Adrenal gland (tissue), 12 donors: ENCODE measurements around the gene SERAC1. TPM values are rescaled to one million over a fixed set of nuclear protein-coding genes. Genes with fewer than 3 reads are reported as not detected.
A peak's percentile ranks its signal among the peaks of the same experiment; 100 is the strongest.

Experiments
- DNase-seq, 7 donors: peaks; one replicate each; pipeline ENCODE4 v3.0.0-alpha.2; 2019 to 2020
- H3K27ac ChIP-seq, 5 donors: fragments of 200-600 bp; sonication (generic) in 4 of 5; 1 replicate in 3 of 5; 2 replicates in 2 of 5; pipeline versions ENCODE4 v1.5.1 to v1.8.0; 2016 to 2020; ENCODE audit warnings: mild to moderate bottlenecking in 1 of 5
- H3K27me3 ChIP-seq: fragments of 200-600 bp; 2 replicates; pipeline ENCODE4 v1.8.0; 2021
- H3K36me3 ChIP-seq, 2 donors: fragments of 200-600 bp; replicated peaks in 1 of 2; 1 replicate in 1 of 2; 2 replicates in 1 of 2; pipeline versions ENCODE4 v1.5.1 to v1.8.0; 2018 to 2022
- H3K4me1 ChIP-seq, 2 donors: fragments of 200-600 bp; replicated peaks in 1 of 2; 1 replicate in 1 of 2; 2 replicates in 1 of 2; pipeline versions ENCODE4 v1.5.1 to v1.8.0; 2018 to 2021
- H3K4me3 ChIP-seq, 4 donors: fragments of 200-600 bp; sonication (generic) in 3 of 4; one replicate each; pipeline ENCODE4 v1.5.1; 2016 to 2018
- H3K9me3 ChIP-seq, 3 donors: fragments of 200-600 bp; sonication (generic) in 1 of 3; replicated peaks in 1 of 3; 1 replicate in 2 of 3; 2 replicates in 1 of 3; pipeline versions ENCODE4 v1.5.1 to v1.8.0; 2016 to 2021
- CTCF ChIP-seq, 6 experiments: fragments of 450-650 bp in 4 of 6; fragments of 200-600 bp in 2 of 6; sonication (generic) in 1 of 6; IDR thresholded peaks; 1 replicate in 5 of 6; 2 replicates in 1 of 6; pipeline versions ENCODE4 v1.5.1 to v1.8.0; 2016 to 2021; ENCODE audit warnings: antibody characterized with exemption in 6 of 6, mild to moderate bottlenecking in 2 of 6, moderate library complexity in 1 of 6
- POLR2A ChIP-seq, 2 donors: fragments of 450-650 bp; IDR thresholded peaks; one replicate each; pipeline ENCODE4 v1.6.1; 2017; ENCODE audit warnings: antibody characterized with exemption in 2 of 2, mild to moderate bottlenecking in 2 of 2, moderate library complexity in 1 of 2
- WGBS, 4 donors: extraction: QIAGEN DNeasy Blood & Tissue Kit in 2 of 4; methylation state at CpG; one replicate each; pipeline versions ENCODE4 v1.1.5 to v1.1.7; 2013 to 2017; 5-methylcytosine and 5-hydroxymethylcytosine counted together
- intact Hi-C, 2 donors: fragments of 100-400 bp; cut with DNase I; formaldehyde crosslinking; loops; one replicate each; pipeline versions ENCODE4 v1.14.1 to v1.15.0; 2022 to 2023
- polyA plus RNA-seq, 3 donors: library from polyadenylated mRNA; stranded (reverse); fragments of 200-250 nt in 2 of 3; fragments of 350-450 nt in 1 of 3; fragmentation: Illumina TruSeq in 1 of 3; extraction: RNeasy Lipid Tissue Mini Kit (QIAGEN cat#74804) in 1 of 3; gene quantifications; one replicate each; pipeline ENCODE4 v1.2.3, GENCODE V29; 2013 to 2014
- total RNA-seq, 9 donors: library from RNA; depleted of rRNA in 4 of 9; stranded (reverse); fragments of >200 nt in 4 of 9; fragments of 120-200 nt in 1 of 9; fragmentation: NEBNext Ultra II Directional in 1 of 9; extraction: Animal tissue kit (Norgen Biotek cat#: 25700) in 1 of 9; gene quantifications; one replicate each; pipeline versions ENCODE4 v1.1.0 to v1.2.4, GENCODE V29; 2013 to 2023
- donor health status: healthy with polysubstance abuse.
- donor health status: Bipolar disorder and iron deficiency.
- donor health status: DM: yes; HTN: yes; CAD: no.
- donor health status: DM: no; HTN: no; CAD: no.
- donor health status: DM: no; HTN: no; CAD: no.
- donor health status: DM: yes; HTN: yes; CAD: no.

SERAC1 gene
- total and polyA plus RNA-seq, 12 donors, result 5.0 to 20.0 (median 17.1) TPM

GRCh38 chr6:158066136-158066781 is 101.8 kb downstream of the SERAC1 start:
- WGBS, 4 donors, result 89 to 95% (median 92%) methylated on average over 14 to 23 of the region's 23 CpGs
- no peak overlapping the region for H3K27ac ChIP-seq
- intact Hi-C loops, result no loop called here
- no peak overlapping the region for H3K4me3 ChIP-seq
- TF ChIP-seq CTCF (IDR thresholded peaks at IDR 0.05) (no peak), POLR2A (IDR thresholded peaks at IDR 0.05) (no peak)
- H3K27me3 ChIP-seq, result no peaks in the 10 kb centered on the region
- peaks cover 3 to 4% of the 10 kb centered on the region in 2 donors for H3K4me1 ChIP-seq
- DNase-seq, result no peak
- H3K9me3 ChIP-seq, result no peaks in the 10 kb centered on the region
- H3K36me3 ChIP-seq, result peaks cover 0 to 8% of the 10 kb centered on the region in 2 donors

- H3K4me1 ChIP-seq, result peaks cover 16 to 18% of the 10 kb centered on the region in 2 donors
- TF ChIP-seq CTCF (IDR thresholded peaks at IDR 0.05), result no peak
- TF ChIP-seq POLR2A (IDR thresholded peaks at IDR 0.05), result no peak
- intact Hi-C loops, result no loop called here
Observed at GRCh38 chr6:158064725-158065251, 103.3 kb downstream of the SERAC1 start.

GRCh38 chr6:158063736-158064135 is 104.3 kb downstream of the SERAC1 start:
- no peak for DNase-seq
- Histone ChIP-seq H3K4me3 (no peak overlapping the region), H3K36me3 (peaks cover 0 to 8% of the 10 kb centered on the region in 2 donors), H3K27me3 (no peaks in the 10 kb centered on the region), H3K4me1 (peaks cover 17 to 20% of the 10 kb centered on the region in 2 donors), H3K27ac (no peak overlapping the region), H3K9me3 (no peaks in the 10 kb centered on the region)
- TF ChIP-seq POLR2A (IDR thresholded peaks at IDR 0.05) (no peak), CTCF (IDR thresholded peaks at IDR 0.05) (no peak)
- 94 to 98% (median 97%) methylated on average over 10 to 11 of the region's 11 CpGs for WGBS, 4 donors
- intact Hi-C loops, result no loop called here

More at GRCh38 chr6:158064725-158065251, 103.3 kb downstream of the SERAC1 start:
- H3K36me3 ChIP-seq, result peaks cover 0 to 8% of the 10 kb centered on the region in 2 donors
- H3K4me3 ChIP-seq, result no peak overlapping the region
- DNase-seq, result no peak
- H3K27me3 ChIP-seq, result no peaks in the 10 kb centered on the region
- no peak overlapping the region for H3K27ac ChIP-seq
- H3K9me3 ChIP-seq, result no peaks in the 10 kb centered on the region
- WGBS, 4 donors, result 87 to 97% (median 94%) methylated on average over 6 to 24 of the region's 24 CpGs

DNA sequence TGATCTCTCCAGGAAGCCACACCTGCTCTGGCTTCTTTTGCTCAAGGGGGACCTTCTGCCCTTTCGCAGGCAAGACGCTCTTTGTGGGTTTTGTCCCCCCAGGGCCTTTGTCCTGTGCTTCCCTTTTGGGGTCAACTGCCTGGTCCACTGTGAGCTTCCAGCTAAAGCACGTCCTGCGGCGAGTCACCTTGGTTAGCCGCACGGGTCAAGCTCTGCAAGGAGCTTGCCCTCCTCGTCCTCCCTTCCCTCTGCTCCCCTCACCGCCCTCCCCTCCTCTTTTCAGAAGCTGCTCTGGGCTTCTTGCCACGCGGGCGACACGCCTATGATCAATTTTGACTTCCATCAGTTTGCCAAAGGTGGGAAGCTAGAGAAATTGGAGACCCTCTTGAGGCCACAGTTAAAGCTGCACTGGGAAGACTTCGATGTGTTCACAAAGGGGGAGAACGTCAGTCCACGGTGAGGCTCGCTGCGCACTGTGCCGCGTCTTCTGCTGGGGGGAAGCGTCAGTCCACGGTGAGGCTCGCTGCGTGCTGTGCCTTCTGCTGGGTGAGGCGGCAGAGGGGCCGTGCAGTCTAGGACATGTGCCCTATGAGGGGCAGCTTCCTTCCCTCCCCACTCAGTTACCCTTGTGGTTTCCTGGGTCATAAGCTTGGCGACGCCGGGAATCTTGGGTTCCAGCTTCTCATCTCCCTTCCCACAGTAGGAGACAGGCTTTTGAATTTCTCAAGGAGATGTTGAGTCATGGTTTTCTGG is 106.2 kb downstream of the SERAC1 start:
- WGBS, 4 donors, result 94 to 96% (median 95%) methylated on average over 21 to 29 of the region's 29 CpGs
- no peaks in the 10 kb centered on the region for H3K27me3 ChIP-seq
- H3K9me3 ChIP-seq, result no peaks in the 10 kb centered on the region
- H3K36me3 ChIP-seq, result peaks cover 0 to 8% of the 10 kb centered on the region in 2 donors
- TF ChIP-seq CTCF (IDR thresholded peaks at IDR 0.05) (no peak), POLR2A (IDR thresholded peaks at IDR 0.05) (no peak)
- DNase-seq, result no peak
- H3K4me1 ChIP-seq, result peaks cover 27% of the 10 kb centered on the region in 2 donors
- peak overlapping the region in 2 of 5 donors; percentile 84 to 88 for H3K27ac ChIP-seq
- no peak overlapping the region for H3K4me3 ChIP-seq
- intact Hi-C loops, result no loop called here
